HEK293 (cell line): ENCODE data around the gene NFE2L2.

Experiments used
- BCL11A ChIP-seq: fragments of 450-650 bp; formaldehyde crosslinking; IDR thresholded peaks from 2 replicates; pipeline ENCODE4 v1.5.1; 2016; ENCODE audit warnings: low read depth, missing biosample characterization, missing genetic modification characterization
- HOXD13 ChIP-seq: sonication (generic); formaldehyde crosslinking; IDR thresholded peaks from 2 replicates; pipeline ENCODE4 v1.8.0; 2022; ENCODE audit warnings: missing genetic modification reagents, borderline replicate concordance
- KLF16 ChIP-seq: fragments of 450-650 bp; formaldehyde crosslinking; IDR thresholded peaks from 2 replicates; pipeline ENCODE4 v1.5.1; 2017; ENCODE audit warnings: missing biosample characterization, missing genetic modification characterization
- REST ChIP-seq: fragments of 450-650 bp; formaldehyde crosslinking; IDR thresholded peaks from 2 replicates; pipeline ENCODE4 v1.5.1; 2016; ENCODE audit warnings: missing biosample characterization, missing genetic modification characterization
- TCF7L2 ChIP-seq: IDR thresholded peaks from 2 replicates; pipeline ENCODE4 v1.6.1; 2011; ENCODE audit warnings: low read depth, mild to moderate bottlenecking, inconsistent platforms, low read length, moderate library complexity, borderline replicate concordance
- ZBTB7A ChIP-seq: fragments of 450-650 bp; formaldehyde crosslinking; IDR thresholded peaks from 2 replicates; pipeline ENCODE4 v1.5.1; 2016; ENCODE audit warnings: low read depth, missing biosample characterization, missing genetic modification characterization
- ZFP37 ChIP-seq: fragments of 450-650 bp; formaldehyde crosslinking; IDR thresholded peaks from 2 replicates; pipeline ENCODE4 v1.5.1; 2016; ENCODE audit warnings: missing biosample characterization, missing genetic modification characterization
- ZNF146 ChIP-seq: fragments of 450-650 bp; formaldehyde crosslinking; IDR thresholded peaks from 2 replicates; pipeline ENCODE4 v1.5.1; 2016; ENCODE audit warnings: missing biosample characterization, missing genetic modification characterization
- ZNF202 ChIP-seq: fragments of 450-650 bp; formaldehyde crosslinking; IDR thresholded peaks from 2 replicates; pipeline ENCODE4 v1.5.1; 2016; ENCODE audit warnings: missing biosample characterization, missing genetic modification characterization, borderline replicate concordance
- ZNF274 ChIP-seq, 2 experiments: fragments of 200-500 bp in 1 of 2; fragments of 450-650 bp in 1 of 2; sonication (Bioruptor generic) in 1 of 2; formaldehyde crosslinking in 1 of 2; IDR thresholded peaks; 2 replicates each; pipeline versions ENCODE4 v1.5.1 to v1.6.1; 2014 to 2016; ENCODE audit warnings: borderline replicate concordance in 1 of 2, inconsistent platforms in 1 of 2, low read length in 1 of 2, missing biosample characterization in 1 of 2, missing genetic modification characterization in 1 of 2
- ZNF426 ChIP-seq: fragments of 450-650 bp; formaldehyde crosslinking; IDR thresholded peaks from 2 replicates; pipeline ENCODE4 v1.5.1; 2017; ENCODE audit warnings: missing biosample characterization, missing genetic modification characterization, mild to moderate bottlenecking, inconsistent platforms, moderate library complexity
- ZNF792 ChIP-seq: fragments of 450-650 bp; formaldehyde crosslinking; IDR thresholded peaks from 2 replicates; pipeline ENCODE4 v1.5.1; 2016; ENCODE audit warnings: missing biosample characterization, missing genetic modification characterization
- ZSCAN16 ChIP-seq: fragments of 450-650 bp; formaldehyde crosslinking; IDR thresholded peaks from 2 replicates; pipeline ENCODE4 v1.5.1; 2016; ENCODE audit warnings: missing biosample characterization, missing genetic modification characterization
- TF ChIP-seq, protein P1 (sequence below): fragments of 450-650 bp; formaldehyde crosslinking; IDR thresholded peaks from 2 replicates; pipeline ENCODE4 v1.5.1; 2016; ENCODE audit warnings: missing biosample characterization, missing genetic modification characterization

DNA sequence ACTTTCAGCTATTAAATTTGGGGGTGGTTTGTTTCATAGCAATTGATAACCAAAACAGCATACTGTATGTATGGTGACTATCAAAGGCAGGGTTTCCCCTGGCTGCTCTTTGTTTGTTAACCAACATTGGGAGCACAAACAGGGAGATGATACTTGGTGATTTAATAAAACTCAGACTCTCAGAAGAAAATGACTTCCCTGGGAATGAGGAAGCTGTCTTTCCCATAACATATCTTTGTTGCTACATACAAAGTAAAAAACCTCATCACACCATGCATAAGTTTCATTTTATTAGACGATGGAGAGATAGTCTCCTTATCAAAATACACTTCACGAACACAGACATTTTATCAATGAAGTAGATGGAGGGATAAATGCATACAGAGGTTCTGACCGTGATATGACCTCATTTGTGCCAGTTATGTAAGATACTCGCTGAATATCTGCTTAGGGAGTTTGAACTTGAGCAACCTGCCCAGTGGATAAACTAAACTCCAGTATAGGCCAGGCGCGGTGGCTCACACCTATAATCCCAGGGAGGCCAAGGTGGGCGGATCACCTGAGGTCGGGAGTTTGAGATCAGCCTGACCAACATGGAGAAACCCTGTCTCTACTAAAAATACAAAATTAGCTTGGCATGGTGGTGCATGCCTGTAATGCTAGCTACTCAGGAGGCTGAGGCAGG lies 3.8 kb upstream of the NFE2L2 start:
- TF ChIP-seq REST (tag by site-specific recombination) = no peak
- TF ChIP-seq TCF7L2 = no peak
- no peak for TF ChIP-seq KLF16
- no peak for TF ChIP-seq ZNF426 (tag by site-specific recombination)
- TF ChIP-seq HOXD13 (CRISPR knock-in tag) = no peak
- TF ChIP-seq, protein P1, sequence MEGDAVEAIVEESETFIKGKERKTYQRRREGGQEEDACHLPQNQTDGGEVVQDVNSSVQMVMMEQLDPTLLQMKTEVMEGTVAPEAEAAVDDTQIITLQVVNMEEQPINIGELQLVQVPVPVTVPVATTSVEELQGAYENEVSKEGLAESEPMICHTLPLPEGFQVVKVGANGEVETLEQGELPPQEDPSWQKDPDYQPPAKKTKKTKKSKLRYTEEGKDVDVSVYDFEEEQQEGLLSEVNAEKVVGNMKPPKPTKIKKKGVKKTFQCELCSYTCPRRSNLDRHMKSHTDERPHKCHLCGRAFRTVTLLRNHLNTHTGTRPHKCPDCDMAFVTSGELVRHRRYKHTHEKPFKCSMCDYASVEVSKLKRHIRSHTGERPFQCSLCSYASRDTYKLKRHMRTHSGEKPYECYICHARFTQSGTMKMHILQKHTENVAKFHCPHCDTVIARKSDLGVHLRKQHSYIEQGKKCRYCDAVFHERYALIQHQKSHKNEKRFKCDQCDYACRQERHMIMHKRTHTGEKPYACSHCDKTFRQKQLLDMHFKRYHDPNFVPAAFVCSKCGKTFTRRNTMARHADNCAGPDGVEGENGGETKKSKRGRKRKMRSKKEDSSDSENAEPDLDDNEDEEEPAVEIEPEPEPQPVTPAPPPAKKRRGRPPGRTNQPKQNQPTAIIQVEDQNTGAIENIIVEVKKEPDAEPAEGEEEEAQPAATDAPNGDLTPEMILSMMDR (tag by site-specific recombination) = no peak
- TF ChIP-seq ZNF274 (IDR thresholded peaks at IDR 0.05; ENCODE audit: low read length) = no peak
- TF ChIP-seq ZNF274 (tag by site-specific recombination; IDR thresholded peaks at IDR 0.05; ENCODE audit: borderline replicate concordance) = no peak
- no peak for TF ChIP-seq ZNF792 (tag by site-specific recombination)
- TF ChIP-seq ZNF202 (tag by site-specific recombination) = no peak
- no peak for TF ChIP-seq BCL11A (tag by site-specific recombination)
- no peak for TF ChIP-seq ZBTB7A (tag by site-specific recombination)
- no peak for TF ChIP-seq ZNF146
- TF ChIP-seq ZSCAN16 (tag by site-specific recombination) = no peak
- TF ChIP-seq ZFP37 (tag by site-specific recombination) = no peak
